Activated CD4-positive, alpha-beta T cell treated with anti-CD3 and anti-CD28 coated beads, Interleukin-2, Interleukin-4, amounts not matched to agents 100 ng/mL and 50 ng/mL, durations not matched to agents 16 hours and 8 hours (primary cell): ENCODE data around the gene MAGOH.

Experiments used
- DNase-seq: peaks from one replicate; pipeline ENCODE4 v3.0.0-alpha.2; 2020; ENCODE audit warnings: low spot score

Gene MAGOH

GRCh38 chr1:53270873-53271272 lies 32.6 kb upstream of the MAGOH start:
- no peak for DNase-seq

GRCh38 chr1:53270107-53270506 lies 31.8 kb upstream of the MAGOH start:
- no peak for DNase-seq

- DNase-seq, result no peak
Measured at GRCh38 chr1:53267761-53268160, 29.4 kb upstream of the MAGOH start.

GRCh38 chr1:53266038-53266437 lies 27.7 kb upstream of the MAGOH start:
- no peak for DNase-seq

GRCh38 chr1:53265581-53265980 lies 27.3 kb upstream of the MAGOH start:
- DNase-seq, result no peak

- no peak for DNase-seq
Measured at GRCh38 chr1:53264048-53264447, 25.7 kb upstream of the MAGOH start.

GRCh38 chr1:53262000-53262399 lies 23.7 kb upstream of the MAGOH start:
- no peak for DNase-seq

- DNase-seq, result no peak
Measured at GRCh38 chr1:53260631-53261247, 22.4 kb upstream of the MAGOH start.

- no peak for DNase-seq
Measured at GRCh38 chr1:53259932-53260331, 21.6 kb upstream of the MAGOH start.

GRCh38 chr1:53258216-53258615 lies 19.9 kb upstream of the MAGOH start:
- no peak for DNase-seq

- no peak for DNase-seq
Measured at GRCh38 chr1:53257454-53258081, 19.2 kb upstream of the MAGOH start.

GRCh38 chr1:53256511-53257453 lies 18.5 kb upstream of the MAGOH start:
- DNase-seq, result no peak

GRCh38 chr1:53255031-53255430 lies 16.7 kb upstream of the MAGOH start:
- no peak for DNase-seq

GRCh38 chr1:53254011-53254640 lies 15.8 kb upstream of the MAGOH start:
- no peak for DNase-seq

- no peak for DNase-seq
Measured at GRCh38 chr1:53250325-53250724, 12.0 kb upstream of the MAGOH start.

GRCh38 chr1:53249706-53250105 lies 11.4 kb upstream of the MAGOH start:
- no peak for DNase-seq

GRCh38 chr1:53246261-53247134 lies 8.2 kb upstream of the MAGOH start:
- no peak for DNase-seq

GRCh38 chr1:53244141-53244540 lies 5.8 kb upstream of the MAGOH start:
- no peak for DNase-seq

GRCh38 chr1:53242381-53242780 lies 4.1 kb upstream of the MAGOH start:
- no peak for DNase-seq

GRCh38 chr1:53241828-53242227 lies 3.5 kb upstream of the MAGOH start:
- no peak for DNase-seq

GRCh38 chr1:53237638-53238037 lies 680 bp downstream of the MAGOH start:
- DNase-seq, result no peak

GRCh38 chr1:53220962-53221286 lies 17.4 kb downstream of the MAGOH start:
- no peak for DNase-seq
